Posterior vena cava (tissue), 2 donors: ENCODE data around the gene PTPRCAP. TPM values are rescaled to one million over a fixed set of nuclear protein-coding genes. Genes with fewer than 3 reads are reported as not detected.
"Not testable (repeated sequence)": the region's sequence is repeated elsewhere in the genome, so short reads cannot be mapped to it uniquely, and the experiment has no call there.

Source experiments
- DNase-seq: peaks from one replicate; pipeline ENCODE4 v3.0.0-alpha.2; 2020; ENCODE audit warnings: low spot score
- intact Hi-C, 2 donors: fragments of 100-400 bp; cut with DNase I; formaldehyde crosslinking; loops; one replicate each; pipeline versions ENCODE4 v1.14.1 to v1.14.2; 2022 to 2023
- total RNA-seq, 2 donors: library from RNA; stranded (reverse); fragmentation: NEBNext Ultra II Directional; extraction: Animal tissue kit (Norgen Biotek cat#: 25700); gene quantifications; one replicate each; pipeline ENCODE4 v1.2.1, GENCODE V29; 2021
- donor health status: DM: yes; HTN: yes; CAD: no.
- donor health status: DM: yes; HTN: yes; CAD: no.

PTPRCAP gene
- total RNA-seq, 2 donors from 2014 or later: 2.5 TPM

DNA sequence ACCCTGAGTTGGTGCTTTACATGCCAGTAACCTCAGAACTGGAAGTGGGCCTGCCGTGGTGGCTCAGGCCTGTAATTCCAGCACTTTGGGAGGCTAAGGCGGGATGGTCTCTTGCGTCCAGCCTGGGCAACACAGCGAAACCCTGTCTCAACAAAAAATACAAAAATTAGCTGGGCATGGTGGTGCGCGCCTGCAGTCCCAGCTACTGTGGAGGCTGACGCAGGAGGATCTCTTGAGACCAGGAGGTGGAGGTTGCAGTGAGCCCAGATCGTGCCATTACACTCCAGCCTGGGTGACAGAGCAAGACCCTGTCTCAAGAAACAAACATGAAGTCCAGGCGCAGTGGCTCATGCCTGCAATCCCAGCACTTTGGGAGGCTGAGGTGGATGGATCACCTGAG lies 34.4 kb downstream of the PTPRCAP start:
- intact Hi-C loops: loop anchor here in 1 of 2 donors (10.0 kb wide), 1 partner anchor 102 kb away; the partner anchor contains the start of genes CDK2AP2 and PITPNM1
- not testable (repeated sequence) for DNase-seq

DNA sequence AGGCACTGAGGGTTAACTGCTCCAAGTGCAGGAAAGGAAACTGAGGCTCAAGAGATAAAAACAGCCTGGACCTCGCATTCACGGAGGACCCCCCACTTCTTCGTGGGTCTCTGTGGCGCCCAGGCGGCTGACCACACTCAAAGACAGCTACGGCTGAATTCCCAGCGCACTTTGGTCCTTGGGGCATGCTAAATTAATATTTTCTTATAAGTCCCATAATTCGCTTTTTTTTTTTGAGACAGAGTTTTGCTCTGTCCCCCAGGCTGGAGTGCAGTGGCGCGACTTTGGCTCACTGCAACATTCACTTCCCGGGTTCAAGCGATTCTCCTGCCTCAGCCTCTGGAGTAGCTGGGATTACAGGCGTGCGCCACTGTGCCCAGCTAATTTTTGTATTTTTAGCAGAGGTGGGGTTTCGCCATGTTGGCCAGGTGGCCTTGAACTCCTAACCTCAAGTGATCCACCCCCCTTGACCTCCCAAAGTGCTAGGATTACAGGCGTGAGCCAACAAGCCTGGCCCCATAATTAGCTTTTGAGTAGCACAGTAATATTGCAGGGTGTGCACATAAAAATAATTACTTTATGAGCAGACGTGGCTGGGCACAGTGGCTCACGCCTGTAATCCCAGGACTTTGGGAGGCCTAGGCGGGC lies 35.2 kb downstream of the PTPRCAP start:
- intact Hi-C loops: loop anchor here in 1 of 2 donors (10.0 kb wide), 1 partner anchor 102 kb away; the partner anchor contains the start of genes CDK2AP2 and PITPNM1
- DNase-seq: not testable (repeated sequence)

DNA sequence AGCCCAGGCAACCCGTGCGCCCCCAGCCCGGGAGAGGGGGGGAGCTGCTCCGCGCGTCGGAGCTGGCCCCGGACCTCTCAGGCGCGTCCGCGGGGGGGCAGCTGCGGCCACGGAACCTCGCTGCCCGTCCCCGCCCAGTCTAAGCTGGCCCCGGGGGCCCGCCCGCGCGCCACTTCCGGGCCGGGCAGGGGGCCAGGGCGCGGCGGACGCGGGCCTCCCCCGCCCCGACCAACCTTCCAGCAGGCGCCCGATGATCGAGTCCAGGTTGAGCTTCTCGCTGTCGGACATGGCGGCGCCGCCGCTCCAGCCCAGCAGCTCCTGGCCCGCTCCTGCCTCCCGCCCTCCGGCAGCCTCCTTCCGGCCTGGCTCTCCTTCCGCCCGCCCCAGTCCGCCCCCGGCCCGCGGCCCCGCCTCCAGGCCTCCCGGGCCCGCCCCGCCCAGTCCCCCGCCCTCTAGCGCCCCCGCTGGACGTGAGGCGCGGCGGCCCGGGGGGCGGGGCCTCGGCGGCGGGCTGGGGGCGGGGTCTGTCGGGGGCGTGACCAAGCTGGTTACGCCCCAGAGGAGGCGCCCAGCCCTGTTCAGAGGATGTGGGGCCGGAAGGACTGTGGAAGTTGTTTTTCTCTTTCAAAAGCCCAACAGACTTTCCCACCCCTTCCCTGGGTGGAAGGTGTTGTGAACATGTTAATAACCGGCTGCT lies 35.8 kb downstream of the PTPRCAP start, which contains the start of gene PPP1CA:
Gene PPP1CA, minus strand, starts transcription at position 364 of the 697 bp plus-strand sequence. Its CDS starts 76 bp downstream, at position 288.
- intact Hi-C loops: loop anchor here in 1 of 2 donors (10.0 kb wide), 1 partner anchor 103 kb away; the partner anchor contains the start of genes CDK2AP2 and PITPNM1
- DNase-seq: peak; percentile 97

DNA sequence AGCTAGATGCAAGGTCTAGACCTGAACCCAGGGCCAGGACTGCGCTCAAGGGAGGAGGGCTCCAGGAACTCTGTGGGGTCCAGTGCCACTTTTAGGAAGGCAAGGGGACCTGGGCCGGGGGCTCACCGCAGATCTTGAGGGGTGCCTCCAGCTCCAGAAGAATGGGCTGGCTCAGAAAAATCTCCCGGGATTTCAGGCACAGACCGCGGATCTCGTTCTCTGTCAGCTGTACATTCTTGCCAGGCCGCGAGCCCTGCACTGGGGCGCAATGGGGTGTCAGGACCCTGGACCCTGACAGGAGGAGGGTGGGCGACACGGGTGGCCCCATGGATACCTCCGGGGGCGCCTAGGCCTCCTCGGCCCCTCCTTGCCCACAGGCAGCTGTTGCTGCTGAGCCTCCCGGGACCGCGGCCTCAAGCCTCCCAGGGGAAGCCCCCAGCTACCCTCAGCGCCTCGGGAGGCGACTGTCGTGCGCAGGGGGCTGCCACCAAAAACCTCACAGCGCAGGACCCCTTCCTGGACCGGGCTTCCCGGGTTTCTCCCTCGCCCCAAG lies 36.5 kb downstream of the PTPRCAP start:
- intact Hi-C loops: loop anchor here in 1 of 2 donors (10.0 kb wide), 1 partner anchor 104 kb away; the partner anchor contains the start of genes CDK2AP2 and PITPNM1

DNA sequence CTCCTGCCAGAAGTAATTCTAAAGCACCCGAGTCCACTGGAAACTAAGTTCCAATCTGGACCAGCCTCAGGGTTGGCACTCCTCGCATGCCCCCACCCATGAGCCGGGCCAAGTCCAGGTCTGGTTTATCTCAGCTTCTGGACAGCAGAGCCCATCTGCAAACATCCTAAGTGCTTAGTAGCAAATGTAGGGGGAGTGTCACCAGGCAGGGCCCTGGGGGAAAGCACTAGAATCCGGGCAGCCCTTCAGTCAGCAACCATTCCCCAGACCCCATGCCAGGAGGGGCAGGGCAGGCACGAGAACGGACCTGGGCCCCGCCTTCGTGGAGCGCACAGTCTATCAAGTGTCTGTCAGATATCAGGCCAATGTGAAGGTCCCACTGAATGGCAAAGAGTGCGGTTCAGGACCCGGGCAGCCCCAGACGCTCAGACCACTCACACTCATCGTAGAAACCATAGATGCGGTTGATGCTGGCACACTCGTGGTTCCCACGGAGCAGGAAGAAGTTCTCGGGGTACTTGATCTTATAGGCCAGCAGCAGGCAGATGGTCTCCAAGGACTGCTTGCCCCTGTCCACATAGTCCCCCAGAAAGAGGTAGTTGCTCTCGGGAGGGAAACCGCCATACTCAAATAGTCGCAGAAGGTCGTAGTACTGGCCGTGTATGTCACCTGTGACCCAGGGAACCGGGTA lies 37.1 kb downstream of the PTPRCAP start:
- no peak for DNase-seq
- intact Hi-C loops: loop anchor here in 1 of 2 donors (10.0 kb wide), 1 partner anchor 104 kb away; the partner anchor contains the start of genes CDK2AP2 and PITPNM1

More for the DNA sequence above, 36.5 kb downstream of the PTPRCAP start:
- DNase-seq: no peak

DNA sequence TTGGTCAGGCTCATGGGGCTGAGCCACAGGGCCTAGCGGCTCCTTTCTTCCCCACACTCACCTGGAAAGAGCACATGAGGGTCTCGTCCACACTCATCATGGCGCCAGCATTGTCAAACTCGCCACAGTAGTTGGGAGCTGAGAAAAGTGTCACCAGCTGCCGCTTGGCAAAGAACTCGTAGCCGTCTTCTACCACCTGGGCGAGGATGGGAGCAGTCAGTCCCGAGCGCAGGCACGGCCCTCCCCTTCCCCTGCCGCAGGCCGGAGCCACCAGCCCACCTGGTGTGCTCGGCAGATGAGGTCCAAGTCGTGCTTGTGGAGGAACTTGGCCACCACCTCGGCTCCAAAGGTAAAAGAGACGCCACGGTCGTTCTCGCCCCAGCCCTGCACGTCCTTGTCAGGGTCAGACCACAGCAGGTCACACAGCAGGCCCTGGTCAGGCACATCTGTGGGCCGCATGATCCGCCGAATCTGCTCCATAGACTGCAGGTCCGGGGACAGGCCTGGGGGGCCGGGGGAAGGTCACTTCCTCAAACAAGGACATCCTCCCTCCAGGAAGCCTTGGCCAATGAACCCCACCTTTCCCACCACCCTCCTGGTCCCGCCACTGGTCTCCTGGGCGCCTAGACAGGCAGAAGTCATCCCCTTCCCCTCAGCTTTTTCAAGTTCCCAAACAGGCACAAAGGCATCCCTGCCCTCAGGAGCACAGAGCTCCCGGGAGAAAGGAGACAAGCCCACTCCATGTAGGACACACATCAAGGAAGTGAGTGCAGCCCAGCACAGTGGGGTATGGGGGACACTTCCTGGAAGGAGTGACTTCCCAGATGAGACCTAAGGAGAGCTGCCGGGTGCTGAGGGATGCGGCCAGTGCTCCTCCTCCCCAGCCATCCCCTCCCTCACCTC lies 38.6 kb downstream of the PTPRCAP start:
- intact Hi-C loops: loop anchor here in 1 of 2 donors (5.0 kb wide), 1 partner anchor 477 kb away; no protein-coding TSS in a partner anchor
- no peak for DNase-seq

DNA sequence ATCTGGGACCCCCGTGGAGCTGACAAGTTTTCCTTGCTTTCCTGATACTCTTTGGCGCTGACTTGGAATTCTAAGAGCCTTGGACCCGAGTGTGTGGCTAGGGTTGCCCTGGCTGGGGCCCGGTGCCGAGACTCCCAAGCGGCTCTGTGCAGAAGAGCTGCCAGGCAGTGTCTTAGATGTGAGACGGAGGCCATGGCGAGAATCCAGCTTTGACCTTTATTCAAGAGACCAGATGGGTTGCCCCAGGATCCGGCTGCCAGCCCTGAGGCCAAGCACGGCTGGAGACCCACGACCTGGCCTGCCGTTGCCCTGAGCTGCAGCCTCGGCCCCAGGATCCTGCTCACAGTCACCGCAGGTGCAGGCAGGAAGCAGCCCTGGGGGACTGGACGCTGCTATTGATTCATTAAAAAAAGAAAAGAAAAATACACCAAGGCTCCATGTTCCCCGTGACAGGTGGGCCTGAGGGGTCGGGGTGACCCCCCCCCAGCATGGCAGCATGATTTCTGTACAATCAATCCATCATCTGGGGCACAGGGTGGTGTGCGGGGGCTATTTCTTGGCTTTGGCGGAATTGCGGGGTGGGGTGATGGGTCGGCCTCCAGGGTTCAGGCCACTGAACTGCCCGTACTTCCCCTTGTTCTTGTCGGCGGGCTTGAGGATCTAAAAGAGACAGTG lies 39.4 kb downstream of the PTPRCAP start:
- intact Hi-C loops: loop anchor here in 1 of 2 donors (5.0 kb wide), 1 partner anchor 476 kb away; no protein-coding TSS in a partner anchor
- no peak for DNase-seq

DNA sequence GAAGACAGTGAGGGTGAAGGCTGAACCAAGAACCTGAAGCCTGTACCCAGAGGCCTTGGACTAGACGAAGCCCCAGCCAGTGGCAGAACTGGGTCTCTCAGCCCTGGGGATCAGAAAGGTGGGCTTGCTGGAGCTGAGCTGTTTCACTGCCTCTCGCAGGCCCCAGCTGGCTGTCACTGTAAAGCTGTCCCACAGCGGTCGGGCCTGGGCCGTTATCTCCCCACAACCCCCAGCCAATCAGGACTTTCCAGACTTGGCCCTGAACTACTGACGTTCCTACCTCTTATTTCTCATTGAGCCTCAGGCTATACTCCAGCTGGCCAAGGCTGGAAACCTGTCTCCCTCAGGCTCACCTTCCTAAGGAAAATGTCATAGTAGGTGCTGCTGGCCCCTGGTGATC lies 39.9 kb downstream of the PTPRCAP start:
- intact Hi-C loops: loop anchor here in 1 of 2 donors (5.0 kb wide), 1 partner anchor 475 kb away; no protein-coding TSS in a partner anchor
- no peak for DNase-seq

DNA sequence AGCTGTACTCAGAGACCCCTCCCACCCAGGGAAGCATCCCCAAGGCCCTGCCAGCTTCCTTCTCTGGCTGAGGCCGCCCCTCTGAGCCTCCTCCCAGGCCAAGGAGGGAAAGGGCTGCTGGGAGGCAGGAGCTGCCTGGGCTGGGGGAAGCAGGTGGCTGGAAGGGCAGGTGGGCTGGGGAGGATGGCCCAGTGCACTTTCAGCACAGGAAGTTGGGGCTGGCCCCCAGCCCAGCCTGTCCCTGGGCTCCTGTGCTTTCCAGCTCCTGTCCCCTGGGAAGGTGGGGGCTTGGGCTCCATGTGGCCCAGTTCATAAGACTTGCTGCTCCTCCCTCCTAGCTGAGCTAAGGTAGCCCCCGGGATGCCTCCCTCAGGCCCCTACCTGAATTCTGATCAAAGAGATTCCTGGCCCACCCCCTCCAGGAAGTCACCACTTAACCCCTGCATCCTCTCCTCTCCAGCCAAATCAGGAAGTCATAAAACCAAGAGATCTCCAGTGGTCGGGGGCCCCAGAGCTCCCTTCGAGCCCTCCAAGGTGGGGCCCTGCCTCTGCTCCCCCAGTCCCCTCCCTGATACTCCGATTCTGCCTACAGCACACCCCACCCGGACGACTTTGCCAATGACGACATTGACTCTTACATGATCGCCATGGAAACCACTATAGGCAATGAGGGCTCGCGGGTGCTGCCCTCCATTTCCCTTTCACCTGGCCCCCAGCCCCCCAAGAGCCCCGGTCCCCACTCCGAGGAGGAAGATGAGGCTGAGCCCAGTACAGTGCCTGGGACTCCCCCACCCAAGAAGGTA lies 40.7 kb downstream of the PTPRCAP start:
- intact Hi-C loops: loop anchor here in 1 of 2 donors (5.0 kb wide), 1 partner anchor 474 kb away; no protein-coding TSS in a partner anchor
- DNase-seq: no peak

DNA sequence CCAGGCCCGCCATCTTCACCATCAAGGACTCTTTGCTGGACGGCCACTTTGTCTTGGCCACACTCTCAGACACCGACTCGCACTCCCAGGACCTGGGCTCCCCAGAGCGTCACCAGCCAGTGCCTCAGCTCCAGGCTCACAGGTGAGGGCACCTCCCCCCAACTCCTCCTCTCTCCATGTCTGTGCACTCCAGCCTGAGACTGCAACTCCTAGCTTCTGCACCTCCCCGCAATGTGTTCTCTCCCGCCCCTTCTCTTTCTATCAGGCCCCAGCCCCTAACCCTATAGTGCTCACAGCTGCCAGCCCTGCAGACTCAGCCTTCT lies 41.3 kb downstream of the PTPRCAP start:
- intact Hi-C loops: loop anchor here in 1 of 2 donors (5.0 kb wide), 1 partner anchor 474 kb away; no protein-coding TSS in a partner anchor
- no peak for DNase-seq

DNA sequence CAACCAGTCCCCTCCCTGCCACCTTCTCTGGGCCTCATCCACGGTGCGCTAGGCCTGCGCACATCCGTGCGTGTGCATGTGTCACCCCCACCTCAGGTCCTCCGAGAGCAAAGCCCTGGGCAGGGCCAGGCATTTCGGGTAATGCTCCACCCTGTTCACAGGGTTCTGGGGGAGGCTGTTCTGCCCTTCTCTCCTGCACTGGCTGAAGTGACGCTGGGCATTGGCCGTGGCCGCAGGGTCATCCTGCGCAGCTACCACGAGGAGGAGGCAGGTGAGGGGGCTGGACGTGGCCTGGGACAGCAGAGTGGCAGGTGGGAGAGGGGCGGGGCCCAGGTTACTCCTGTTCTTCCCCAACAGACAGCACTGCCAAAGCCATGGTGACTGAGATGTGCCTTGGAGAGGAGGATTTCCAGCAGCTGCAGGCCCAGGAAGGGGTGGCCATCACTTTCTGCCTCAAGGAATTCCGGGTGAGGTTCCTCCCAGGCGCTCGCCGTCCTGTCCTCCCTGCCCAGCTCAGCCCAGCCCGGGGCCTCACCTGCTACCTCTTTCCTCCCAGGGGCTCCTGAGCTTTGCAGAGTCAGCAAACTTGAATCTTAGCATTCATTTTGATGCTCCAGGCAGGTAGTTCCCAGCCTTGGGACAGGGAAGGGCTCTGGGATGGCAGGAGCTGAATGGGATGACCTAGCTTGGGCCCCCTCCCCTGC lies 41.8 kb downstream of the PTPRCAP start:
- intact Hi-C loops: loop anchor here in 1 of 2 donors (5.0 kb wide), 1 partner anchor 473 kb away; no protein-coding TSS in a partner anchor
- DNase-seq: no peak

DNA sequence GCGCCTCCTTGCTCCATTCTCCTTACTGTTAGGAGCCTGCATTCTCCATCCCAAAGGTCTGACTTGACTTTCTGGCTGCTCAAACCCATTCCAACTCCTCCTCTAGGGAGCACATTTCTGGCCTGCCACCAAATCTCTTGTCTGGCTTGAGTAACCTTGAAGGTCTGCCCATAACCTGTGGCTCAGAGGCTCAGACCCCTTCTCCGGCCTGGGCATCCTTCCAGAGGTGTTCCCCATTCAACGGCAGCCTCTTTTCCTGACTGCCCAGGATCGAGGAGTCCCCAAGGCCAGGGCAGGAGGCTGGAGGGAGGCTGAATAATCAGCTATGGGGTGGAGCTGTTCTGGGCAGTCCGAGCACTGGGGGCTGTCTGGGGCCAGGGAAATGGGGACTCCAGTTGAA lies 43.5 kb downstream of the PTPRCAP start:
- intact Hi-C loops: loop anchor here in 1 of 2 donors (5.0 kb wide), 1 partner anchor 122 kb away; no protein-coding TSS in a partner anchor
- DNase-seq: no peak

DNA sequence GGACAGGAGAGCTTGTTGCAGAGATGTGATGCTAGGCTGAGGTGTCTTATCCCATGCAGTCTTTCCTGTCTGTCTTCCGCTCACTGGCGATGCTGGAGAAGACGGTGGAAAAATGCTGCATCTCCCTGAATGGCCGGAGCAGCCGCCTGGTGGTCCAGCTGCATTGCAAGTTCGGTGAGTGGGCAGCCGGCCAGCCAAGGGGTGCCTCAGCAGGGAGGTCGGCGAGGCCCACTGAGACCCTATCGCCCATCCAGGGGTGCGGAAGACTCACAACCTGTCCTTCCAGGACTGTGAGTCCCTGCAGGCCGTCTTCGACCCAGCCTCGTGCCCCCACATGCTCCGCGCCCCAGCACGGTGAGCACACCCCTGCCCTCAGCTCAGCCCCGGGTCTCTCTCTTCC lies 44.0 kb downstream of the PTPRCAP start:
- intact Hi-C loops: loop anchor here in 1 of 2 donors (5.0 kb wide), 1 partner anchor 121 kb away; no protein-coding TSS in a partner anchor
- DNase-seq: no peak

DNA sequence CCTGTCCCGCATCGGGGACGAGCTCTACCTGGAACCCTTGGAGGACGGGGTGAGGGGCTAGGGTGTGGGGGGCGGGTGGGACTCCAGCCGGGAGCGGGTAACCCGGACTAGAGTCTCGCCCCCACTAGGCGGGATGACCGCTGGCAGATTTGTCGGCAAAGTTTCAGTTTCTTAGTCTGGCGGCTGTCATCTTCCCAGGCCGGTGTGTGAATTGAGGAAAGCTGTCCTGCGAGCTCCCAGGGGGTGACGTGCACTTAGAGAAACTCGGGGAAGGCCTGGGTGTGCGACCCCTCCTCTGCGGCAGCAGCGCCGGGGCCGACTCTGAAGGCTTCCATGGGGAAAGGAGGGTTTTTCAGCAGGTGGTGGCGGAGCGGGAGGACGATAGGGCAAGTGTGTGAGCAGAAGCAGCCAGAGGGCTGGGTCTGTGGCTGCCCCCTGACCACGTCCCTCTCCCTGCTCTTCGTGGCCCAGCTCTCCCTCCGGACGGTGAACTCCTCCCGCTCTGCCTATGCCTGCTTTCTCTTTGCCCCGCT lies 45.2 kb downstream of the PTPRCAP start:
- intact Hi-C loops: loop anchor here in 1 of 2 donors (5.0 kb wide), 1 partner anchor 120 kb away; no protein-coding TSS in a partner anchor
- DNase-seq: no peak
